NCI-H748 treated with DMSO at 0.1 percent for 48 hours (cell line): ENCODE measurements around the gene HOXC12.

Source experiments
- DNase-seq: peaks from one replicate; lab custom pipeline; 2025; lab: John Stamatoyannopoulos, UW

Gene HOXC12

DNA sequence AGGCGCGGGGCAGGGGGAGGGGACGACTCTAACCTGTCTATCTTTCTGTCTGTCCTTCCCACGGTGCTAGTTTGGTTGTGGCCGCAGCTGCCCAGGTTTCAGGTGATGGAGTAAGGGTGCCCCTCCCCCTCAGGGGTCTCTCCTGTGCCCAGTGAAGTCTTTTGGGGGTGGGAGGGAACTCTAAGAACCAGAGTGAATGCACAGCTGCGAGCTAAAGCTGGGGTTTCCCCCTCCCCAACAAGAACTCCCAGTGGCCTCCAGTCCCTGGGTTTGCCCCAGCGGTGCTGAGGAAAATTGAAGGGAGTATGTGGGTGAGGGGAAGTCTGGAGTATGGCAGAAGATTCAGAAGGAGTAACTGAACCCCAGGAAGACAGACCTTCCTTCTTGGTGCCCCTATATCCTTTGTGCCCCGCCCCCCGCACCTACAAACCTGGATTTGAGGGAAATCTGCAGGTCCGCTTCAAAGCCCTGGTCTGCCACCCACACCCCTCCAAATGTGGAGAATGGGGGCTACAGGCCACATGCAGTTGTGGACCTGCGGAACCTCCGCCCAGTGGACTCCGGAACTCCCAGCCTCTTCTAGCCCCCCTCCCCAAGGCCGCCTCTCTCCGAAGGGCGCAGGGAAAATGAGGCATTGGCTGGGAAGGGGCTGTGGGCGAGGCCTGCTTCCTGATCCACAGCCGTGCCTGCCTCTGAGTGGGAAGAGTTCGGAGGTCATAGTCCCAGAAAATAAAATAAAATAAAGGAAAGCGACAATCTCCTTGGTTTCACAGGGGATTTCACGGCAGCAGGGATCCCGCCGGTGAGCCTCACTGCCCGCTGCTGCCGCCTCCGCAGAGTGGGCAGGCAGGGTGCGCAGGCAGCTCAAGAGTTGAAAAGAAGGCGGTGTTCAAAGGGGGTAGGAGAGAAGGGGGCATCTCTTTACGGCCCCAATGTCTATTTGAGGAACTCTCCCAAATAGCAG lies 41.8 kb downstream of the HOXC12 start:
- no peak for DNase-seq

DNA sequence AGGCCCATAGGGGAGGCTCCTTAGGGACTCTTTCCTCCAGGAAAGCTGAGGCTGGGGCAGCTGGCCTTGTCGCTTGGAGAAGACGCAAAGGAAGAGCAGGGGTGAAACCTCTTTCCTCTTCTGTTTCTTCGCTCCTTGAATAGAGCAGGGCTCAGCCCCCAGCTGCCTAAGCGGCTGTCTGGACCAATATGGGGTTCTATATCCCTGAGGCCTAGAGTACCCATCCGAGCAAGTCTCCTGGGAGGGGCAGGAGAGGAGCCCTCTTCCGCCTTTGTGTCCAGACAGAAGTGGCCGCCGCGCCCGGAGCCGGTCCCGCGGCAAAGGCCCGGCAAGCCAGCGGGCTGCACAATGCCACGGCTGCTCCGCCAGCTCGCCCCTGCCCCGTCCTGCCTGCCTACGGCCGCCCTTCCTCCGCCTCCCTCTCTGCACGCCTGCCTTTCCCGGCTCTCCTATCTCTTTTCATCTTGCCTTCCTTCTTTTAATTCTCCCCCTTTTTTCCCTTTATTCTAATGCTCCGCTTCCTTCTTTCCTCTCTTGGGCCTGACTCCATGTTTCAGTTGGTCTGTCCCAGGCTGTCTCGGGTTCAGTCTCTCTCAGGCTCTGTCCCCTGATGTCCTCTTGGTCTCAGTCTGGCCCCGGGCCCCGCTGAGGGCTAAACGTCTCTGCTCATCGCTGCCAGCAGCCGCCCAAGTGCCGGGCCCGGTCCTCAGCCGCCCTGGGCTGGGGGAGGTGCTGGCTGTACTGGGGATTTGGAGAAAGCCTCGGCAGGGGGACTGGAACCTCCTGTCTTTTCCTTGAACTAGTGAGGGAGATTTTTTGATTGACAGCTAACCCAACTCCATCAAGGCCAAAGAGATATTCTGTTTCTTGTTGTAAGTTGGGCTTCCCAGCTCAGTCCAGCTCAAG lies 42.8 kb downstream of the HOXC12 start:
- DNase-seq, result no peak

DNA sequence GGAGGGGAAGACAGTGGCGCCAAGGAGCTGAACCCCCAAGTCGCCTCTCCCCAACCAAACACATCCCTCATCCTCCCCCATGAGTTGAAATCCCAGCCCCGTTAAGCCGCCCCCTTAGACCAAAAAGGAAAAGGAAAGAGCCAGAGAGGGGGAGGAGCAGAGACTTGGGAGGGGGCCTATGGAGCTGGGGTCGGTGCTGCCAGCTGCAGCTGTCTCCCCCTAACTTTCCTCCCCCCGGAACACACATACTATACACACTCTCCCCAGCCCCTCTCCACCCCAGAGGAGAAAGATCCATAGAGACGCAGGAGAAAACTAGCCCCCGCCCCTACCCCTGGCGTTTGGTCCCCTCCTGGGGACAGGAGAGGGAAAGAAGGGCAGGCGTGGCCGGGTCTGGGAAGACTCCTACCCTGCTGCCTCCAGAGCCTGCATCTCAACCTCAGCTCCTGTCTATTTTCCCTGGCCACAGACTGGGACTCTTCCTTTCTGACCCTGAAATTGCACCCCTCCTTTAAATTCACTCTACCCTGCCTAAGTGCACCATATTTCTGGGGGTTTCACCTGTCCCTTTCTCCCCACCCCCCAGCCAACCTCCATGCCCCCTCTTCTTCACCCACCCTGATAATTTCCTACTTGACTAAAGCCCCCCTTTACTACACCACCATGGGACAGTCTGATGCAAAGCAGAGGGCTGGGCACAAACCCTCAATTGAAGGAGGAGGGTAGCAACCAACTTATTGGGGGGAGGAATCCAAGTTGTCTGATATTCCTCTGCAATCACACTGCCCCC lies 43.6 kb downstream of the HOXC12 start:
- DNase-seq, result no peak

DNA sequence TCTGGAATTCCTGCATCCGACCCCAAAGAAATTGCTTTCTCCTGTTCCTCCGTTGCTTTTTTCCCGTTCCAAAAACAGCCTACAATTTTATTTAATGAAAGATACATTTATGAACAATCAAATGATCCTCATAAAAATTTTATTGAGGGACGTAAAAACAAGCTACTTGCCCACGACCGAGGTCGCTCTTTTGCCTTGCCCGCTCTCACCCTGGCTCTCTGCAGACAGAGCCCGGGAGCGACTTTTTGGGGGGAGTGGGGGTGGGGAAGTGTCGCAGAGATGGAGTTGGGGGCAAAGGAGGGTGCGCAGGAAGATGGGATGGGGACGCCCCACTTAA lies 44.2 kb downstream of the HOXC12 start:
- DNase-seq, result no peak

DNA sequence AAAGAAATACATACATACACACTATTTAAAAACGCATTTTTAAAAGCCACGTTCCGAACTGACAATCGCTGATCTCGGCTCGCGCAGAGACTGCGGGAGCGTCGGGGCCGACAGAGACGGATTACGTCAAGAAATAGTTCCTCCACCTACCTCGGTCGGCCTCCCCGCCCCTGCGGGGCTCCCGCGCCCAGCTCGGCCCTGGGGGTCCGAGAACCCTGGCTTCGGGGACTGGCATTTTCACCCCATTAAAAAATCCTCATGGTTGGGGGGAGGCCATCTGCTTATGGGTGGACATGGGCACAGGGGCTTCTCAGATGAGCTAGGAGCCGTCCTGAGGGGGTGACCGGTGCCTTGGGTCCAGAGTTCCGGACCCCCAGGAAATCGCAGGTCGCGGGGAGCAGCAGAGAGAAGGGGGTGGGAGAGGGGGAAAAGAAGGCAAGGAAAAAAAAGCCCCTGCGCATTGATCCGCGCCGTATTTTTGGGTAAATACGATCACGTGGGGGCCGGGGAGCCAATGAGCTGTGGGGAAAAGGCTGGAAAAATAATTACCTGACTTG lies 44.9 kb downstream of the HOXC12 start:
- DNase-seq, result peak; percentile 70

DNA sequence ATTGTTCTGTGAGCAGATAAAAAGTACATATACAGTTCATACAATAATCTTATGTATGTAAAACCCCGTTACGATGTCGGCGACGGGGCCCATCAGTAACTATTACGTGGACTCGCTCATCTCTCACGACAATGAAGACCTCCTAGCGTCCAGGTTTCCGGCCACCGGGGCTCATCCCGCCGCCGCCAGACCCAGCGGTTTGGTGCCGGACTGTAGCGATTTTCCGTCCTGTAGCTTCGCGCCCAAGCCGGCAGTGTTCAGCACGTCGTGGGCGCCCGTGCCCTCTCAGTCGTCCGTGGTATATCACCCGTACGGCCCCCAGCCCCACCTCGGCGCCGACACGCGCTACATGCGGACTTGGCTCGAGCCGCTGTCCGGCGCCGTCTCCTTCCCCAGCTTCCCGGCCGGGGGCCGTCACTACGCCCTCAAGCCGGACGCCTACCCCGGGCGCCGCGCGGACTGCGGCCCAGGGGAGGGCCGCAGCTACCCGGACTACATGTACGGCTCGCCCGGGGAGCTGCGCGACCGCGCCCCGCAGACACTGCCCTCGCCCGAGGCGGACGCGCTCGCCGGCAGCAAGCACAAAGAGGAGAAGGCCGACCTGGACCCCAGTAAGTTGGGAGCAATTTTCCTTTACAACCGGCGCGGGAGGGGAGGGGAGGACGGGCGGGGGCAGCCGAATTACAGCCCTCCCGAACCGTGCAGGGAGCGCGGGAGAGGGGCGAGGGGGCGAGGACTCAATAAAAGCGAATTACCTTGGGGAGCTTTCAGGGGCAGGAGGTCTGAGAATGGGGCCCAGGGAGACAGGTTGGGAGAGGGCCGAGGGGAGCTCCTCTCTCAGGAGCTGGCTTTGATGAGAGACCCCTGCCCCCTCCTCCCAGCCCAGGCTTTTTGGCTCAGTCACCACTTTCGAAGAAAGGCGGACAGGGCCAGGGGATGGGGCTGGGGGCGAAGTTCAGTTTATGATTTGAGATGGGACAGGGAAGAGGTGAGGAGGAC lies 45.7 kb downstream of the HOXC12 start, which contains the start of gene HOXC9:
Gene HOXC9, plus strand, starts transcription at position 46 of the 999 bp plus-strand sequence. Its CDS starts 28 bp downstream, at position 74.
- DNase-seq, result peak; percentile 14

DNA sequence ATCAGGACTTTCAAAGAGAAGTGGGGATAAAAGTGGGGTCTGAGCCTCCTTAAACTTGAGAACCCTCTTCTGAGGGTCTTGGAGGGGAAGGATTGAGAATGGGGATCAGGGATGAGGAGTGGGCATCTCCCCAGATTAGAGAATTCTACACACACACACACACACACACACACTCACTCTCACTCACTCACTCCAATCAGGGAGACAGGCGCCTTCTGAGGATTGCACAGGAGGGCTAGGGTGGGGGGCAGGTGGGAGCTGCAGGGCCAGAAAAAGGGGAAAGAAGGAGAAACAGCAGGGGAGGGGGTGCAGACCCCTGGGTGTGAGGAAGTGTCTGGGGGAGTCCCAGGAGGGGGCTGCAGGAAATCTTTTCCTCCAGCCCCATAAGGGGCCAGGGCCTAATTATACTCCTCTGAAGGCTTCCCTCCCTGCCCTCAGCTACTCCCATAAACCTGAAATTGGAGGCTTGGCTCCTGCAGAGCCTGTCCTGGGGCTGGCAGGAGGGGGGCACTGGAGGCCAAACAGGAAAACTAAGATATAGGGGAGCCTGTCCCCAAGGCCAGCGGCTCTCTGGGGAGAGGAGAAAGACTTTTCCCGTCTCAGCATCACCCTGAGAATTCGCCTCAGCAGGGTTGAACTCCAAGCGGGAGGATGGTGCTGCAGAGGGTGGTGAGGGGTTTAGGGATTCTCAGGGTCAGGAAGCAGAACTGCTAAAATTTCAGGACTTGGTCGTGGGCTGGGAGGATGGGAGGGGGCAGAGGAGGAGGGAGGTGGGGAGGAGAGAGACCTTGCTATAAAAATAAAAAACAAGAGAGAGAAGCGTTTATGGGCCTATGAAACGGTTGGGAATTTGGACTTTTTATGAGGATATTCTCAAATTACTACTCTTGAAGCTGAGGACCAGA lies 46.8 kb downstream of the HOXC12 start:
- DNase-seq, result no peak

DNA sequence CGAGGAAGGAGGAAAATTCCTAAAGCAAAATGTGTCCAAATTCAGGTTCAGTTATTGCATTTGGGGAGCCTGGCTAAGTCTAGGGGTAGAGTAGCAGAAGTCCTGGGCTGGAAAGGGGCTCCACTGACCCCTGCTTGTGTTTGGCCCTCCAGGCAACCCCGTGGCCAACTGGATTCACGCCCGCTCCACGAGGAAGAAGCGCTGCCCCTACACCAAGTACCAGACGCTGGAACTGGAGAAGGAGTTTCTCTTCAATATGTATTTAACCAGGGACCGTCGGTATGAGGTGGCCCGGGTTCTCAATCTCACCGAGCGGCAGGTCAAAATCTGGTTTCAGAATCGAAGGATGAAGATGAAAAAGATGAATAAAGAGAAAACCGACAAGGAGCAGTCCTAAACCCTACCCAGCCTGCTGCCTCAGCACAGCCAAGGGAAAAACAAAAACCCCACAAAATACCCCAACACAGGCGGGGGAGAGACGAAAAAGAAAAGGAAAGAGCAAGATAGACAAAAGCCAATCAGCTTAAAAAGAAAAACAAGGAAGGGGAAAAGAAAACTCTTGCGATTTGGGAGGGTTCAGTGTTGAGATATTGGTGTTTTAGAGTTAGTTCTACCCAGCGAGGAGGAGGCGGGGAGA lies 47.7 kb downstream of the HOXC12 start:
- no peak for DNase-seq

DNA sequence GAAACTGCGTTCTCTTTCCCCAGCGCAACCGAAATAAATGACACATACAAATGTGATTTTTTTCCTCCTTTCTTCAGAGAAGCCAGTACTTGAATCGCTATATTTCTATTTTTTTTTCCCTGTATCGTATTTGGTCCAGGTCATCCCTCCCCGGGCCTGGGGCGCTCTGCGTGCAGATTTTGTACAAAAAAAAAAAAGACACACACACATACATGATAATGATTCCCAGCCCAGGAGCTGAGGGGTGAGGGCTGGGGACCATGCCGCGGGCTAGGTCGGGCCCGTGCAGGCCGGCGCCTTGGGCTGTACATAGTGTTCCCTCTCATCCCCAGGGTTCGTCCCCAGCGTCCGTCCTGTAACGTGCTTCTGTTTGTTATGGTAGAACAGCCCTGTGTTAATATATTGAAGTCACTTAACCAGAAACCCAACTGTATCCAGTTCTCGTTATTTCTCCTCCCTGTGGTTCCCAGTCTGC lies 48.2 kb downstream of the HOXC12 start:
- no peak for DNase-seq

DNA sequence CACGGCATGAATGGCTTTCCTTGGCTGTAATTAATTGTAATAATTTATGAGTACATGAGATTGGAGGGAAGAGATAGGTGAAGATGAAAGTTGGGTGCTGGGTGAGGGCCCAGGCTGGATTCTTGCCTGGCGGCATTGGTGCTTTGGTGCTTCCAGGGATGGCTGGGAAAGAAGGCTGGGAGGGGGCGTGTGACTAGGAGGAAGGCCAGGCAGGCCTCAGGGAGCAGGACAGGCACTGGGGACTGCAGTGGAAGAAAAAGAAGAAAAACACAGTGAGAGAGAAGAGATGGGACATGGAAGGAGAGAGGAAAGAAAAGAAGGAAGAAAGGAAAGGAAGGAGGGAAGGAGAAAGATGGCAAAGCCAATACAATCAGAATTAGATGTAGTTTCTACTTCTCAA lies 48.9 kb downstream of the HOXC12 start:
- no peak for DNase-seq

DNA sequence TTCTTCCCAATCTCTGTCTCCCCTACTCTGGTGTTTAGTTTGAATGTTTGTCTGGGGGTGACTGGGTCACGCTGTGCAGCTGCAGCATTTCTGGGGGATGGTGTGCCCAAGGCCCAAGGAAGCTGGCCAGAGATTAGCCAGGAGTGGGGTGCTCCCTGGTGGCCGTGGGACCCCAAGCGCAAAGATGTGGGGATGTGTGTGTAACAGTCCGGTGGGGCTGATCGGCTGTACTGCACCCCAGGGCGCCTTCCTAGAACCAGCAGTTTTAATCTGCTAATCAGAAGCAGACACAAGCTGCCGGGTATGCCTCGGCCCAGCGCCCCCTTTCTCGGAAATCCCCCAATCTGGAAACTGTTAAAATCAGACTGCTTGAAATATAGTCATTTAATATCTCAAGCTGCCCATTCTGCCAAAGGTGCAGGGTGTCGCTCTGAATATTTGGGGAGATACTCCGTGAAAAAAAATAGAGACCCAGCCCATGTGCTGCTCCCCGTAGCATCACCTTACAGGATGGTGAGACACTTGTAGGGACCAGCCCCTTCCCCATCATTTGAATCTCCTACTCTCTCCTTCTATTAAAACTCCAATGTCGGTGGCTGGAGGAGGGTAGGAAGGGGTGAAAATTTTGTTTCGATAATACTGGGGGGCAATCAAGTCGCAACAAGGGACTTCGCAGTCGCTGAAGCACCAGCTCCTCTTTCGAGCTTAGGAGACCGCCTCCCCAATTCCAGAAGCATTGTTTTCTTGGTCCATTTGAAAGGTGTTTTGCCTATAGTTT lies 49.5 kb downstream of the HOXC12 start:
- DNase-seq, result no peak

DNA sequence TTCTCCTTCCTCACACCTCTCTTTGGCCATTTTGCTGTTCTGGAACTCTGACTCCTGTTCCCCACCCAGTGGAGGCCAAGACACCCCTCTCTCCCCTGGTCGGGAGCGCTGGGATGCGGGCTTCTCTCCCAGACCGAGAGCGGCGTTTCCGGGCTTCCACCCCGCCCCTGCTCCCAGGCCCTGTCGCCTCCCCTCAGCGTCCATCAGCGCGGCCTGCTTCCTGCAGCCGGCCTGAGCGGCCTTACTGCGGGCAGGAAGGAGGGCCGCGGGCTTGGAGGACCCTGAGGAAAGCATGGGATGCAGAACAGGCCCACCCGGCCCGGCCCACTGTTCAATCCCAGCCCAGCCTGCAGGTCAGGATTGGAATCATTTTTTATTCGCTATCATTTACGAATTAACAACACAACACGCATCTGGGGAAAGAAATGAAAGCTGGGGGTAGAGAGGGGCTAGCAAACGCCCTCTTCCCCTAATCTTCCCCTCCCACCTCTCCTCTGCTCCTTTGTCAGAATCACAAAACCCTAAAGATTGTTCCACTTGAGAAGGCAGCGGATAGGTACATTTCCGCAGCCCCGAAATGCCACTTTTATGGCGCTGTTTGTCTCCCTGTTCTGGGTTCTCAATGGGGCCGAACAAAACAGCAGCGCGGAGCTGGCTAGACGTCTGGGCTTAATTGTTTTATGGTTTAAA lies 50.3 kb downstream of the HOXC12 start:
- DNase-seq, result no peak

DNA sequence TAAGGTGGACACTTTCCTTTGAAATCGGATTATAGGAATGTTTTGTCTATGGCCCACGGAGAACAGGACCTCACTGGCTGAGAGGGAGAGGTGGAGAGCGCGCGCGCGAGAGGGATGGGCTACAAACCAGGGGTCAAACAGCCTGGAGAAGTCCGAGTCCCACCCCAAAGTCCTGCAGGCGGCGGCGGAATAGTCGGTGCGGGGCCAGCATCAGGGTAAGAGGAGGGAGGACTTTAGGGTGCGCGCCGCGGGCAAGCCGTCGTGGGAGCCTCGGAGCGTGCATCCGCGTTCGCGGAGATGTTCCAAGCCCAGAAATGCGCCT lies 50.8 kb downstream of the HOXC12 start:
- no peak for DNase-seq

DNA sequence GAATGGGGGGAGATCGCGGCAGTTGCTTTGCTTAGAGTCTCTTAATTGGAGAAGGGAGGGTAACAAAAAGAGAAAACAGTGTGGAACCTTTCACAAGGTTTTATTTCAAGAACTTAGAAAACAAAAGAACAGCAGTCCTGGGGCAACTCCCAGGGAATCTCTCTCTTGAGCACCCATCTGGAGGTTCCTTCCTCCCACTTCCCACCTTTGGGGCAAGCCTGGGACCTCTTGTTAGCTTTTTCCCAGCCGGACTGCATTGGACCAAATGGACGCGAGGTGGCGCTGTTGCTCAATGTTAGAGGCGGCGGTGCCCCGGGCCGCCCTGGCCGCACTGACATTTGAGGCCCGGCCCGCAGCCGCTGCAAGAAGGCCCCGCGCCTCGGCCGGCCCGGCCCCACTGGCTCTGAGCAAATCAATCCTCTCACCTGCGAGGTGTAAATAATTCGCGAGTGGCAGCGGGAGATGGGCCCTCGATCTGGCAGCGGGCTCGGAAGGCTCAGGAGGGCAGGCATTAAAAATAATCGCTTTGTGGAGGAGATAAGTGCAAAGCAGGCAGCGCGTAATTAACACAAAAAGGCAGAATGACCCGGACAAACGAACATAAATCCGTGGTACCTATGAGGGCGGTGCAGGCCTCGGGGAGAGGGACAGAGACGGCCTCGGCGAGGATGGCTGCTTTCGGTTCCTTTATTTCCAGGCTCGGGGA lies 51.3 kb downstream of the HOXC12 start:
- peak; percentile 67 for DNase-seq

DNA sequence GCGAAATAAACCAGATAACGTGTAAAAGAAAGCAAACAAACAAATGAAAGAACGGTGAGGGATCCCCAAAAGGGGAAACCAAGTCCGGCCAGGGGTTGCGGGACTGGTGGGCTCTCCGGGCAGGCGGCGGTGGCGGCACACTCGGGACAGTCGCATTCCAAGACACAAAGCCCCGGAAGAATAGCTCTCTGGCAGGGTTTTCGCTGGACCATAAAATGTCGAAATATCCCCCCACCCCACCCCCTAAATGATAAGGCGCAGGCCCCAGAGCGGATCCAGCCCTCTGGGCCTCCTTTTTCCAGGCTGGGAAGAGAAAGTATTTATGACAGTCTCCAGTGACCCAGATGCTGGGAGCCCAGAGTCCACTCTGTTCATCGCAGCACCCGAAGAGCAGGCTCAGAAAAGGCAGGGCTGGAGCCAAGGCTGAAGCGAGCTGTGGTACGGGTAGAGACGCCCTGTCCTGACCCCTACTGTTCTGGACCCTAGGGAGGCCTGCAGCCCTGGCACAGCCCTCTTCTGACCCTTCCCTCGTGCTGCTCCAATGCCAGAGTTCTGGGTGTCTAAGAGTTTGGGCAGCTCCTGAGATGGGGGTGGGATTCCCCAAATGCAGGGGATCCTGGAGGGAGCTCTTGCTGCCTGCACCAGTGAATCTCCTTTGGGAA lies 52.0 kb downstream of the HOXC12 start:
- DNase-seq, result no peak

DNA sequence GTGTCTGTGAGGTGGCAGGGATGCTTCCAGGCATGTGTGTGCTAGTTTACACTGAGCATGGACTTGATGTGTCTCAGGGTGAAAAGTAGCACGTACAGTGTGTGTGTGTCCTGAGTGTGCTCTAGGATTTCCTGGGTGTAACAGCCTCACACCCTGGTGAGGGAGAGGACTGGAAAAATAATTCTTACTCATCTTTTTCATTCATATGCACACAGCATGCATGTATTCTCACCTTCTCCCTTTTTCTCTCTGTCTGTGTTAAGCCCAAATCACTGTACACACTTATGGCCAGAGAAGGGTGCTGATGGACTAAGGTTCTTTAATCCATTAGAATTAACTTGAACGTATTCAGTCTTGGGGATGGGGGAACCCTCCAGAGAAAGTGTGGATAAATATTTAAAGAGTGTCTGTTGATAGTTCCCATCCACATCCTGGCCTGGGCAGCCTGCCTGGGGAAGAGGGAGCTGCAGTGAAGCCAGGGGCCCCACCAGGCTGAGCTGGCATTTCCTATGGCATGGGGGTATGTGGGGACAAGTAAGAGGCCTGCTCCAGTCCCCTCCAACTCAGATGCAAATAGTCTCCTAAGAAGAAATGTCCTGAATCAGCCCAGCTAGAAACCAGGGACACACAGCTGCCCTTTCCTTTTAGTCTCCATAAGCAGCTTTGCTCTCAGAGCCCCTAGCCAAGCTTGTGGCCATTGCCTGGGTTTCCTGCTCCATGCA lies 53.0 kb downstream of the HOXC12 start:
- no peak for DNase-seq
